Bronchial epithelial cell (primary cell): Measurements from ENCODE around the gene NANP. TPM values are rescaled to one million over a fixed set of nuclear protein-coding genes. Genes with fewer than 3 reads are reported as not detected.

ENCODE experiments used
- DNase-seq: peaks from one replicate; pipeline ENCODE4 v3.0.0-alpha.2; 2010; ENCODE audit warnings: low read depth
- FAIRE-seq: peaks from 2 replicates; lab custom pipeline; 2011; peaks lifted over from hg19 to GRCh38; lab: Jason Lieb, UNC
- H3K27me3 ChIP-seq: 2 replicates; pipeline ENCODE4 v1.5.1; 2011; ENCODE audit warnings: low read length; ENCODE audit not compliant: control insufficient read depth, insufficient read depth
- H3K36me3 ChIP-seq: 2 replicates; pipeline ENCODE4 v1.5.1; 2011; ENCODE audit warnings: low read length; ENCODE audit not compliant: control insufficient read depth, insufficient read depth
- H3K4me3 ChIP-seq: 2 replicates; pipeline ENCODE4 v1.5.1; 2011; ENCODE audit warnings: mild to moderate bottlenecking, low read depth, low read length, control low read depth
- CTCF ChIP-seq: IDR thresholded peaks from 2 replicates; pipeline ENCODE4 v1.5.1; 2011; ENCODE audit warnings: mild to moderate bottlenecking, moderate library complexity, low read length, control low read depth, inconsistent platforms; ENCODE audit not compliant: insufficient read depth, severe bottlenecking
- total RNA-seq: library from RNA; depleted of rRNA; stranded (reverse); fragments of >200 nt; gene quantifications from 2 replicates; pipeline ENCODE4 v1.2.1, GENCODE V29; 2014

The NANP gene
- total RNA-seq, 1 donor from 2014 or later: 3.4 TPM

- FAIRE-seq (no peak), DNase-seq (no peak)
- no peaks in the 10 kb centered on the region for H3K36me3 ChIP-seq
- H3K4me3 ChIP-seq: no peak overlapping the region
- TF ChIP-seq CTCF: no peak
- H3K27me3 ChIP-seq: no peaks in the 10 kb centered on the region
Observed at GRCh38 chr20:25574411-25574810, 49.4 kb downstream of the NANP start.

GRCh38 chr20:25573288-25574251 lies 50.2 kb downstream of the NANP start:
- no peak for FAIRE-seq

GRCh38 chr20:25571817-25572216 lies 52.0 kb downstream of the NANP start:
- DNase-seq (no peak), FAIRE-seq (no peak)
- H3K27me3 ChIP-seq: no peaks in the 10 kb centered on the region
- H3K4me3 ChIP-seq: no peak overlapping the region
- H3K36me3 ChIP-seq: no peaks in the 10 kb centered on the region
- TF ChIP-seq CTCF: no peak

More at GRCh38 chr20:25573288-25574251, 50.2 kb downstream of the NANP start:
- H3K27me3 ChIP-seq: no peaks in the 10 kb centered on the region
- no peak overlapping the region for H3K4me3 ChIP-seq
- no peaks in the 10 kb centered on the region for H3K36me3 ChIP-seq
- TF ChIP-seq CTCF: no peak
- DNase-seq: no peak

- no peak for FAIRE-seq
- Histone ChIP-seq H3K27me3 (no peaks in the 10 kb centered on the region), H3K36me3 (no peaks in the 10 kb centered on the region), H3K4me3 (no peak overlapping the region)
- no peak for DNase-seq
- no peak for TF ChIP-seq CTCF
Observed at GRCh38 chr20:25571240-25571639, 52.6 kb downstream of the NANP start.

- no peak for TF ChIP-seq CTCF
- H3K4me3 ChIP-seq: no peak overlapping the region
- no peaks in the 10 kb centered on the region for H3K27me3 ChIP-seq
- FAIRE-seq (no peak), DNase-seq (no peak)
- H3K36me3 ChIP-seq: no peaks in the 10 kb centered on the region
Observed at GRCh38 chr20:25570148-25570530, 53.7 kb downstream of the NANP start.
